ACC112 (cell line): Measurements from ENCODE around the gene TSPAN19.
"Not testable (repeated sequence)": the region's sequence is repeated elsewhere in the genome, so short reads cannot be mapped to it uniquely, and the experiment has no call there.

Experiments used
- H2AFZ ChIP-seq: fragments of 200-600 bp; sonication (generic); one replicate; pipeline ENCODE4 v1.6.0; 2017; ENCODE audit warnings: antibody characterized with exemption, low read length; ENCODE audit not compliant: unreplicated experiment
- H3K27ac ChIP-seq: fragments of 200-600 bp; sonication (generic); 2 replicates; pipeline ENCODE4 v1.5.1; 2014; ENCODE audit warnings: low read depth, mild to moderate bottlenecking, antibody characterized with exemption, low read length, moderate library complexity
- H3K27me3 ChIP-seq: fragments of 200-600 bp; sonication (generic); 2 replicates; pipeline ENCODE4 v1.6.1; 2014; ENCODE audit warnings: mild to moderate bottlenecking, antibody characterized with exemption, low read length, moderate library complexity, mixed read lengths; ENCODE audit not compliant: insufficient read depth
- H3K36me3 ChIP-seq: fragments of 200-600 bp; sonication (generic); 2 replicates; pipeline ENCODE4 v1.6.1; 2016; ENCODE audit warnings: mild to moderate bottlenecking, antibody characterized with exemption, low read length, moderate library complexity, mixed read lengths; ENCODE audit not compliant: insufficient read depth
- H3K4me1 ChIP-seq: fragments of 200-600 bp; sonication (generic); one replicate; pipeline ENCODE4 v1.6.1; 2016; ENCODE audit warnings: low read length, mixed read lengths; ENCODE audit not compliant: insufficient read depth, unreplicated experiment, control insufficient read depth
- H3K4me3 ChIP-seq: fragments of 200-600 bp; sonication (generic); 2 replicates; pipeline ENCODE4 v1.5.1; 2014; ENCODE audit warnings: mild to moderate bottlenecking, low read depth, low read length
- H3K79me2 ChIP-seq: fragments of 200-600 bp; sonication (generic); one replicate; pipeline ENCODE4 v1.6.0; 2016; ENCODE audit warnings: low read length; ENCODE audit not compliant: control insufficient read depth, unreplicated experiment, insufficient read depth

TSPAN19 gene

GRCh38 chr12:85041395-85041794 is 5.3 kb upstream of the TSPAN19 start:
- Histone ChIP-seq H3K27me3 (no peaks in the 10 kb centered on the region), H2AFZ (no peak overlapping the region)

GRCh38 chr12:85036733-85037132 is 656 bp upstream of the TSPAN19 start:
- Histone ChIP-seq H3K4me1 (no peaks in the 10 kb centered on the region), H3K4me3 (peak overlapping the region; percentile 97), H2AFZ (no peak overlapping the region), H3K79me2 (no peaks in the 10 kb centered on the region), H3K36me3 (no peaks in the 10 kb centered on the region), H3K27me3 (no peaks in the 10 kb centered on the region), H3K27ac (0 out of 2 replicates have a peak overlapping the region, but pooled peaks have one; percentile 51)

More at GRCh38 chr12:85041395-85041794, 5.3 kb upstream of the TSPAN19 start:
- Histone ChIP-seq H3K4me1 (no peaks in the 10 kb centered on the region), H3K4me3 (no peak overlapping the region), H3K36me3 (no peaks in the 10 kb centered on the region), H3K79me2 (no peaks in the 10 kb centered on the region), H3K27ac (no peak overlapping the region)

- H3K27ac ChIP-seq, result no peak overlapping the region
- no peaks in the 10 kb centered on the region for H3K27me3 ChIP-seq
- no peak overlapping the region for H2AFZ ChIP-seq
- peaks cover 6% of the 10 kb centered on the region for H3K4me1 ChIP-seq
- no peak overlapping the region for H3K4me3 ChIP-seq
- H3K79me2 ChIP-seq, result no peaks in the 10 kb centered on the region
- no peaks in the 10 kb centered on the region for H3K36me3 ChIP-seq
Measured at GRCh38 chr12:85029456-85029855, 6.6 kb downstream of the TSPAN19 start.

- H3K4me3 ChIP-seq, result no peak overlapping the region
- H3K27ac ChIP-seq, result no peak overlapping the region
- no peaks in the 10 kb centered on the region for H3K27me3 ChIP-seq
- peaks cover 27% of the 10 kb centered on the region for H3K4me1 ChIP-seq
- H3K79me2 ChIP-seq, result no peaks in the 10 kb centered on the region
- H2AFZ ChIP-seq, result peak overlapping the region; percentile 3
- no peaks in the 10 kb centered on the region for H3K36me3 ChIP-seq
Measured at GRCh38 chr12:85018098-85018497, 18.0 kb downstream of the TSPAN19 start.

GRCh38 chr12:85017618-85018017 is 18.5 kb downstream of the TSPAN19 start:
- peak overlapping the region; percentile 3 for H2AFZ ChIP-seq
- H3K27me3 ChIP-seq, result no peaks in the 10 kb centered on the region
- H3K36me3 ChIP-seq, result no peaks in the 10 kb centered on the region
- H3K27ac ChIP-seq, result no peak overlapping the region
- no peaks in the 10 kb centered on the region for H3K79me2 ChIP-seq
- peaks cover 27% of the 10 kb centered on the region for H3K4me1 ChIP-seq
- no peak overlapping the region for H3K4me3 ChIP-seq

GRCh38 chr12:85017133-85017532 is 18.9 kb downstream of the TSPAN19 start:
- peak overlapping the region; percentile 32 for H3K27ac ChIP-seq
- H3K36me3 ChIP-seq, result no peaks in the 10 kb centered on the region
- H3K4me3 ChIP-seq, result no peak overlapping the region
- no peaks in the 10 kb centered on the region for H3K79me2 ChIP-seq
- no peaks in the 10 kb centered on the region for H3K27me3 ChIP-seq
- no peak overlapping the region for H2AFZ ChIP-seq
- peaks cover 27% of the 10 kb centered on the region for H3K4me1 ChIP-seq

- no peak overlapping the region for H2AFZ ChIP-seq
- no peaks in the 10 kb centered on the region for H3K79me2 ChIP-seq
- no peaks in the 10 kb centered on the region for H3K27me3 ChIP-seq
- H3K36me3 ChIP-seq, result no peaks in the 10 kb centered on the region
- H3K4me3 ChIP-seq, result no peak overlapping the region
- peaks cover 24% of the 10 kb centered on the region for H3K4me1 ChIP-seq
- peak overlapping the region; percentile 53 for H3K27ac ChIP-seq
Measured at GRCh38 chr12:85016413-85016812, 19.7 kb downstream of the TSPAN19 start.

- H3K4me3 ChIP-seq, result peak overlapping the region; percentile 46; the same call in 1 of the 2 replicates
- H2AFZ ChIP-seq, result peak overlapping the region; percentile 82
- H3K27me3 ChIP-seq, result no peaks in the 10 kb centered on the region
- peaks cover 22% of the 10 kb centered on the region for H3K4me1 ChIP-seq
- H3K27ac ChIP-seq, result peak overlapping the region; percentile 87
- H3K79me2 ChIP-seq, result no peaks in the 10 kb centered on the region
- H3K36me3 ChIP-seq, result no peaks in the 10 kb centered on the region
Measured at GRCh38 chr12:85007836-85008235, 28.2 kb downstream of the TSPAN19 start.

- H2AFZ ChIP-seq, result no peak overlapping the region
- H3K79me2 ChIP-seq, result no peaks in the 10 kb centered on the region
- H3K27ac ChIP-seq, result no peak overlapping the region
- no peaks in the 10 kb centered on the region for H3K36me3 ChIP-seq
- H3K27me3 ChIP-seq, result no peaks in the 10 kb centered on the region
- H3K4me1 ChIP-seq, result peaks cover 22% of the 10 kb centered on the region
- no peak overlapping the region for H3K4me3 ChIP-seq
Measured at GRCh38 chr12:85006206-85006605, 29.9 kb downstream of the TSPAN19 start.

GRCh38 chr12:85005615-85006014 is 30.5 kb downstream of the TSPAN19 start:
- no peak overlapping the region for H3K27ac ChIP-seq
- H2AFZ ChIP-seq, result no peak overlapping the region
- no peaks in the 10 kb centered on the region for H3K79me2 ChIP-seq
- no peaks in the 10 kb centered on the region for H3K27me3 ChIP-seq
- H3K36me3 ChIP-seq, result no peaks in the 10 kb centered on the region
- peaks cover 22% of the 10 kb centered on the region for H3K4me1 ChIP-seq
- no peak overlapping the region for H3K4me3 ChIP-seq

GRCh38 chr12:85005047-85005446 is 31.0 kb downstream of the TSPAN19 start:
- H3K4me3 ChIP-seq, H3K27me3 ChIP-seq, H3K36me3 ChIP-seq, H2AFZ ChIP-seq, H3K27ac ChIP-seq, H3K79me2 ChIP-seq: not testable (repeated sequence)
- H3K4me1 ChIP-seq, result peaks cover 22% of the 10 kb centered on the region
